Ovary (tissue), 3 donors: ENCODE data around the gene HIF3A.

Source experiments
- EP300 ChIP-seq: sonication (generic); formaldehyde crosslinking; IDR thresholded peaks from one replicate; pipeline ENCODE4 v1.6.1; 2017; ENCODE audit warnings: antibody characterized with exemption
- POLR2A ChIP-seq: fragments of 450-650 bp; IDR thresholded peaks from one replicate; pipeline ENCODE4 v1.6.1; 2017; ENCODE audit warnings: antibody characterized with exemption, mild to moderate bottlenecking, moderate library complexity
- TF ChIP-seq, protein P1 (sequence below), 3 donors: fragments of 450-650 bp in 2 of 3; fragments of 200-600 bp in 1 of 3; IDR thresholded peaks; one replicate each; pipeline versions ENCODE4 v1.5.1 to v1.8.0; 2016 to 2022; ENCODE audit warnings: antibody characterized with exemption in 3 of 3, mild to moderate bottlenecking in 1 of 3
- donor health status: DM: no; HTN: no; CAD: no.

DNA sequence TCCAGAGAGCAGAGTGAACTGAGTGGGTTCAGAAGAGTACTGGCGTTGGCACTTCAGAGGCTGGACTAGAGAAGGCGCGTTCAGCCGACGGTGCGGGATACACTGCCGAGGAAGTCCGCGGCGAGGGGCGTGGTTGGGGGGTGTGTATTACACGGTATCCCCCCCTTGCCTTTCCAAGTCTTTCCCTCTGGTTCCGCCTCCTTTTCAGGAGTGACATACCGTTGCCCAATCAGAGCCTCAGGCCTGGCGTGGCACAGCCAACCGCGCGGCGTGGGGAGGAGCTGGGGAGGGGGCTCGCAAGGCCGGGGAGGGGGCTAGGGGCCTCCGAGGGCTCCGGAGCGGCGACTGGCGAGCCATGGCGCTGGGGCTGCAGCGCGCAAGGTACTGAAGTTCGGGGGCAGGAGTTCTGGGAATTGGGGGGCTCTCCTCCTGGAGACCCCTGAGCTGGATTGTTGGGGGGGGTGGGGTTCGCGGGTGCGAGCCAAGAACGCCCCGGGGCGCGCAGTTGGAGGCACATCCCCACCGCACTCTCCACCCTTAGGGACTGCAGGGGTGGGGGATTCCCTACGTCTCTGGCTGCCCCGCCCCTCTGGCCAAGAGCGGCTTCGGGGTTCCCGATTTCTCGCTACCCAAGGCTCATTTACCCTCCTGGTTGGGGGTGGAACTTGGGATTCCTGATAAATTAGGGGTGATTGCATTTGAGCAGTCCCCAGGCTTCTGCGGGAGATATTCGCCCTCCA lies at the start of gene HIF3A:
- TF ChIP-seq, protein P1, sequence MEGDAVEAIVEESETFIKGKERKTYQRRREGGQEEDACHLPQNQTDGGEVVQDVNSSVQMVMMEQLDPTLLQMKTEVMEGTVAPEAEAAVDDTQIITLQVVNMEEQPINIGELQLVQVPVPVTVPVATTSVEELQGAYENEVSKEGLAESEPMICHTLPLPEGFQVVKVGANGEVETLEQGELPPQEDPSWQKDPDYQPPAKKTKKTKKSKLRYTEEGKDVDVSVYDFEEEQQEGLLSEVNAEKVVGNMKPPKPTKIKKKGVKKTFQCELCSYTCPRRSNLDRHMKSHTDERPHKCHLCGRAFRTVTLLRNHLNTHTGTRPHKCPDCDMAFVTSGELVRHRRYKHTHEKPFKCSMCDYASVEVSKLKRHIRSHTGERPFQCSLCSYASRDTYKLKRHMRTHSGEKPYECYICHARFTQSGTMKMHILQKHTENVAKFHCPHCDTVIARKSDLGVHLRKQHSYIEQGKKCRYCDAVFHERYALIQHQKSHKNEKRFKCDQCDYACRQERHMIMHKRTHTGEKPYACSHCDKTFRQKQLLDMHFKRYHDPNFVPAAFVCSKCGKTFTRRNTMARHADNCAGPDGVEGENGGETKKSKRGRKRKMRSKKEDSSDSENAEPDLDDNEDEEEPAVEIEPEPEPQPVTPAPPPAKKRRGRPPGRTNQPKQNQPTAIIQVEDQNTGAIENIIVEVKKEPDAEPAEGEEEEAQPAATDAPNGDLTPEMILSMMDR (IDR thresholded peaks at IDR 0.05), result no peak
- TF ChIP-seq POLR2A, result no peak
- no peak for TF ChIP-seq EP300
